Measurements from ENCODE around the gene HIVEP3.

DNA sequence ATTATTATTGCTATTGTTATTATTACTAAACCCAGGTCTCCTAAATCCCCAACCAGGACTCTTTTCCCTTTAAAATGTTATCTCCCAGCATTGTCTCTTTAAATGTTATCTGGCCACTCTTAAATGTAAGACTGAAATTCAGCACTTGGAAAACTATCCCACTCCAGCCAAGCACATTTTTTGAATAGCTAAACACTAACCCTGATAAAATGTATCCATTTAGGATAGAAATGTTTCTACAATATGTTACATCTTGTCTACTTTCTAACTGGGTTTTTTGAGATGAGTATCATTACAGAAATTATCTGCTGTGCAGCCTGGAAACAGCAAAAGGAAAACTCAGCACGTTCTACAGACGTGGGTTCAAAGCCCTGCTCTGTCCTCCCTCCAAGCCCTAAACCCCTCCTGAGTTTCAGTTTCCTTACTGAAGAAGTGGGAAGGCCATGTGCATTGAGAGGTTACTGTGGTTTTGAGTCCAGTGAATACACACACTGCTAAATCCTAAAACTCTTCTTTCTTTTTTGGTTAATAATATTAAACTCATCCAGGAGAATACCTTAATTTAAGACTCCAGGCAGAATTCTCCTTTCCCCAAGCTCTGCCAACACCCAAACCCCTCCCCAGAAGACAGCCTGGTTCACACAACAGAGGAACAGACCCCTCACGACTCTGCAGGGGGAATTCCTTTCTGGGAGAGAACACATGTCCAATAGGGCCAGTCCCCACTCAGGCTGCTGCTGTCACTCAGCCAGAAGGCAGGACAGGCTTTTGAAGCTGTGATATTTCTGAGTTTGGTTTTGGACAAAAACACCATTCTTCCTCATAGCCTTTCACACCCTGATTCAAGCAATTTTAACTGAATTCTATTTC, 41.9 kb downstream of the HIVEP3 start:
- TF ChIP-seq CTCF (IDR thresholded peaks at IDR 0.05; ENCODE audit: insufficient read depth, low read length) (no peak), GABPA (IDR thresholded peaks at IDR 0.05; ENCODE audit: low read depth) (no peak), POLR2AphosphoS5 (IDR thresholded peaks at IDR 0.05; ENCODE audit: low read depth) (no peak), SPI1 (IDR thresholded peaks at IDR 0.05; ENCODE audit: borderline replicate concordance, low read depth) (no peak)
- TF ChIP-seq, protein P1, sequence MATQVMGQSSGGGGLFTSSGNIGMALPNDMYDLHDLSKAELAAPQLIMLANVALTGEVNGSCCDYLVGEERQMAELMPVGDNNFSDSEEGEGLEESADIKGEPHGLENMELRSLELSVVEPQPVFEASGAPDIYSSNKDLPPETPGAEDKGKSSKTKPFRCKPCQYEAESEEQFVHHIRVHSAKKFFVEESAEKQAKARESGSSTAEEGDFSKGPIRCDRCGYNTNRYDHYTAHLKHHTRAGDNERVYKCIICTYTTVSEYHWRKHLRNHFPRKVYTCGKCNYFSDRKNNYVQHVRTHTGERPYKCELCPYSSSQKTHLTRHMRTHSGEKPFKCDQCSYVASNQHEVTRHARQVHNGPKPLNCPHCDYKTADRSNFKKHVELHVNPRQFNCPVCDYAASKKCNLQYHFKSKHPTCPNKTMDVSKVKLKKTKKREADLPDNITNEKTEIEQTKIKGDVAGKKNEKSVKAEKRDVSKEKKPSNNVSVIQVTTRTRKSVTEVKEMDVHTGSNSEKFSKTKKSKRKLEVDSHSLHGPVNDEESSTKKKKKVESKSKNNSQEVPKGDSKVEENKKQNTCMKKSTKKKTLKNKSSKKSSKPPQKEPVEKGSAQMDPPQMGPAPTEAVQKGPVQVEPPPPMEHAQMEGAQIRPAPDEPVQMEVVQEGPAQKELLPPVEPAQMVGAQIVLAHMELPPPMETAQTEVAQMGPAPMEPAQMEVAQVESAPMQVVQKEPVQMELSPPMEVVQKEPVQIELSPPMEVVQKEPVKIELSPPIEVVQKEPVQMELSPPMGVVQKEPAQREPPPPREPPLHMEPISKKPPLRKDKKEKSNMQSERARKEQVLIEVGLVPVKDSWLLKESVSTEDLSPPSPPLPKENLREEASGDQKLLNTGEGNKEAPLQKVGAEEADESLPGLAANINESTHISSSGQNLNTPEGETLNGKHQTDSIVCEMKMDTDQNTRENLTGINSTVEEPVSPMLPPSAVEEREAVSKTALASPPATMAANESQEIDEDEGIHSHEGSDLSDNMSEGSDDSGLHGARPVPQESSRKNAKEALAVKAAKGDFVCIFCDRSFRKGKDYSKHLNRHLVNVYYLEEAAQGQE (IDR thresholded peaks at IDR 0.05; ENCODE audit: insufficient replicate concordance, low read depth) = no peak
